Stimulated activated CD4-positive, alpha-beta T cell treated with anti-CD3 and anti-CD28 coated beads, Interleukin-2, amount 100 ng/mL, for 24 hours (primary cell): ENCODE measurements around the gene NFYC.
"Not testable (repeated sequence)": the region's sequence is repeated elsewhere in the genome, so short reads cannot be mapped to it uniquely, and the experiment has no call there.

Experiments used
- DNase-seq, 2 donors: peaks; one replicate each; pipeline ENCODE4 v3.0.0-alpha.2; 2020

Gene NFYC

DNA sequence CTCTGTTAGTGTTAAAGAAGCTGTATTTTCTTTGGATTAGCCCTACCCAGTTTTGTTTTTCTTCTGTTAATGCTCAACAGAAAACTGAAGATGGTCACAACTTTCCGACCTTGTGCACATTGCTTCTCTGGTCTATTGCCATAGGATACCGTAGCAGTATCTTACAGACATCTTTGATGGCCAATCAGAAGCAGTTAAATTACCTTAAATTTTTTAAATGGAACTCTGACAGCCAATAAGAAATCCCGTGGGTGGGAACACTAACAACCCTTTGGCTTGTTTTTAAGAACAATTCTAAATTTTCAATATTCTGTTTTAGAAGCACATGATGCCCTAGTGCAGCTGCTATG is 17.2 kb downstream of the NFYC start:
- DNase-seq = no peak

DNA sequence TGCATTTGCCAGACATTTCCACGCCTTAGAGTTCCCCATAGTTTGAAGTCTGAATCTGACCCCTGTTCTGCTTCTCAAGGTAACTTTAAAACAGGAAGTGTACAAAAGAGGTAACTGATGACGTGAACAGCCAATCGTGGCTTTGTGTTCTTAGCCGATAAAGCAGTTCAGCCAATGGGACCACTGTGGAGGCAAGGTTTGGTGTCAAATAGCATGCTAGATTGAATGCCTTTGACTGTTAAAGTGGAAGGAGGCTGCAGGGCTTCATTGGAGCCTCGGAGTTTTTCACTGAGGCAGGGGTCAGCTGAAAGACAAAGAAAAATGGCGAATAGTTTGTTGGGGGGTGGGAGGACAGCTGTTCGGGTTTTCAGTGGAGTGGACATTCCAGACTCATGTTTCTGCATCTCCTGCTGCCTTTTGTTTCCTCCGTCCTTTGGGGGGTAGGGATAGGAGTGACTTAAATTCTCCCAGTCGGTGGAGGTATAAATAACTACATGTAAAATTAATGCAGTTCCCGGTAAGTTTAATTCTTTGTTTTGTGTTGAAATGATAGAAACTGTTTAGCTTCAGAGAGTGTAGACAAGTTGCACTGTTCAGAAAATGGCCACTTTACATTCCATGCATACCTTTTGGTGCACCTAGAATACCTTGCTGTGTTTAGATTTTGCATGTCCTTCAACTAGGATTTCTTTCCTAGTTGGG is 17.7 kb downstream of the NFYC start:
- DNase-seq = peak; percentile 42 to 64

DNA sequence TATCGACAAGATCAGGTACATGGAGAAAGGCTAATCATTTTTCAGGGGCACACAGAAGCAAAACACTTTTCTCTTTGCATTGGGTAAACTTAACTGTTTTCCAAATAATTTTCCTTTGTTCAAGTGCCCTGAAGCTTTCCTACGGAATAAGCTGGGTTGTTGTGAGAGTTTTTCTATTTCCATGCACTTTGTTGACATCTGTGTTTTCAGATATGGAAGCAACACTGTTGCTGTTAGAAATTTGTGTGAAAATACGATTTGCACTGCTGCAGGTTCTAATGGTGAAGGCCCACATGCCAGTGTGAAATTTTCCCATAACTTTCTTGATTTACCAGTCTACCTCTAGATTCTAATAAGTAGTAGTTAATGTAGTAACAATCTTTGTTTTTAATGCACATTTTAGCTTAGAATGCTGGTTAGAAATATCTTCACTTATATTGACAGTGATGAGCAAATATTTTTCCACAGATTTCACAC is 18.3 kb downstream of the NFYC start:
- DNase-seq = no peak

DNA sequence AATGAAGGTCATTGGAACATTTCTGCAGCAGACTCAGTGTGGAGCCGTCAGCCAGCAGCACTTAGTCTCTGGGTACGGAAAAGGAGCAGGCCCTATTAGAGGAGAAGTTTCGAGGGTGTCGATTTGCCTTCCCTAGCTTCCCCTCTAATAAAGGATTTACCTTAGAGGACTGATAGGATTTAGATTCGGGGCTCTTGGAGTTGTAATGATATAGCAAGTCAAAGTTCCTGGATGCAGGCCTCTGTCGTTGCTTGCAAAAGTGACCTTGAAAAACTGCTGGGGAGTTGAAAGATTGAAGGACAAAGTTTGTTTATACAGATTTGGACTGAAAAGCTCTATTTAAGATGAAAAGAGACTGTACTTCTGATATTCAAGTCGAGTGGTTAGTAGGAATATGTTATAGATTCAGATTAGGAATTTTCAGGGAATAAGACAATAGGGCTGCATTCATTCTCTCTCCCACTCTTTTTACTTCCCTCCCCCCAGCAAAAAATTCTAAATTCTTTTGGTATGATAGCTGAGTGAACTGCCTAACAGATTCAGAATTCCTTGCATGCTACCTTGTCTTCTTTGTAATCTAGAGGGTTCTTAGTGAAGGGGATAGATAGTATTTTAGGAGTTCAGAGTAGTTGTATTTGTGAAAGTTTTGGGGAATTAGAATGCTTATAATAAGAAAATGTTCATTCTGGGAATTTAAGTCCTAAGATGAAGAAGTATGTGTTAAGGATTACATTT is 19.2 kb downstream of the NFYC start:
- DNase-seq = no peak

DNA sequence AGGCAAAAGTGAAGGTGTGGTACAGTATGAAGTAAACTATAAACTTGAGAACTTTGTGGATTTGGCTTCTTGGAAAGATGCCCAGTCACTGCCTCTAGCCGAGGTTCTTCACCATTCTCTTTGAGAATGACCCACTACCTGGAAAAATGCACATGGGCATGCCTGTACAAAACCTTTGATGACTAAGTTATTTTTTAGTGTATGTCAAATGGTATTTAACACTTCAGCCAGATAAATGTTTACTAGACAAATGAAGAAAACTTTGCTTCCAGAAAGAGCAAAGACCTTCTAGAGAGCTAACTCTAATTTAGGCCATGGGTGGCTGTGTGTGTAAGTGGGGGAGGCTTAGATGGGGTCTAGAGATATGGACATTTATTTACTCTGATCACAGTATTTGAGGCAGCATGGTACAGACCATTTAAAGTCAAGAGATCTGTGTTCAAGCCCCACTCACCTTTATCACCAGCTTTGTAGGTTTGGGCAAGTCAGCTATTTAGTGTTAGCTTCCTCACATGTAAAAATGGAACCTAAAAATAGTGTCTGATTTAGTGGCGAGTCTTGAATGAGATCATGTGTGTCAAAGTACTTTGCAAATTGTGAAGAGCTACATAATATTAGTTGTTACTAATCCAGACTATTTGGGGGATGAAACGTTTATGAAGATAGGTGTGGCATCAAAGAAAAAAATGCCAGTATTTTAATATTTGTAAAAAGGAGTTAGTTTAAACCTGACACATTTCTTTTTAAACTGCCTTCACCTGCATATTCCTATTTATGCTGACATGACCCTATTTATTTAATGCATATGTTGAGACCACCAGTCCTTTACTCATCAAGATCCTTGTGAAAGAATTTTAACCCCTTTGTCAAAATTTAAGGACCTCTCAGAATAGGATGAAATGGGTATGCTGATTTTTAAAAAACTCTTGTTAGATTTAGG is 20.2 kb downstream of the NFYC start:
- DNase-seq = no peak

DNA sequence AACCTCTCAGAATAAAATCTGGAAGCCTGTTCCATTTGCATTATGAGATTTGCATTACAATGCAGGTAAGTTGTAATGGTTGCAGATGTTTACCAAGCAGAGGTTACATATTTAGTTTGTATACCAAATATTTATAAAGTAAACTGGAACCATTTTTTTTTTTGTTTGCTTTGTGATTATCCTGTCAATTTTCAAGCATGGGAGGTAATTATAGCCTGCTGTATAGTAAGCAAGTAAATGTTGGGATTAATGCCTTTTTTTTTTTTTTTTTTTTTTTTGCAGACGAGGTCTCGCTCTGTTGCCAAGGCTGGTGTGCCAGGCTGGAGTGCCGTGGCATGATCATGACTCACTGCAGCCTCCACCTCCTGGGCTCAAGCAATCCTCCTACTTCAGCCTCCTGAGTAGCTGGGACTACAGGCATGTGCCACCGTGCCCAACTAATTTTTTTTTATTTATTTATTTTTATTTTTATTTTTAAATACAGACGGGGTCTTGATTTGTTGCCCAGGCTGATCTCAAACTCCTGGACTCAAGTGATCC is 21.0 kb downstream of the NFYC start:
- no peak for DNase-seq

DNA sequence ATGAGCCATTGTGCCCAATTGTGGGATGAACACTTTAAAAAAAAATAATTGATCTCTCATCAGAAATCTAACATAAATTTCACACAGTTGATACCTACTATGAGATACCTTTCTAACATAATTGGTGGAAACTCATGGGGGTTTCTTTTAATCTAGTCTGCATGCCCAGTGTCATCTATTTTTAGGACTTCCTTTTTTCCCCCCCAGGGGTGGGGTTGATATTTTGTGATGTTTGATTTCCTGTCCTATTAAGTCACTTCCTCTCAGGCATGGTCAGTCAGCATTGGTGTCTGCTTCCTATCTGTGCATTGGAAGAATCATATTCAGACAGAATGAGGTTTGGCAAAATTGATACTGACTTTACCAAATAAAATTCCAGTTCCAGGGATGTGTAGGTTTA is 21.5 kb downstream of the NFYC start:
- no peak for DNase-seq

DNA sequence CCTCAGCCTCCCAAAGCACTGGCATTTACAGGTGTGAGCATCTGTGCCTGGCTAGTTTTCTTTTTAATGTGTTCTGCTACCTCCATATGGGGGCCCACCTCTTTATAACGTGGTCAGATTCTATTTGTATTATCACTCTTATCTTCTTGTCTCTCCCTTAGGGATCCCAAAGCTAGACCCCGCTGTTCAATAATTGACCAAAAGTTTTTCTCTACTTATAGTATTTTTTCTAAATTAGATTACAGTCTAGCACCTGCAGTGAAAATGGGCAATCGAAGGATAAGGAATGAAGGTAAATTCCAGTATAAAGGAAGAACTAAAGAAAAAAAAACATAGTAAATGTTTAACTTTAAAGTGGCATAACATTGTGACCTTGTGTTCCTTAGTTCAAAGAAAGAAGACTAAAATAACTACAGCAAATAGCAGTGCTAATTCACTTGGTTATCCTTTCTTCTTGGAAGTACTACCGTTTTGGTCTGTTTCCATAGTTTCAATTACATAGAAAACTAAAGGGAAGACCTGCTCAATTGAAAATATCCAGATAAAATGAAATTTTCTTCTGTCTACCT is 24.1 kb downstream of the NFYC start:
- no peak for DNase-seq

DNA sequence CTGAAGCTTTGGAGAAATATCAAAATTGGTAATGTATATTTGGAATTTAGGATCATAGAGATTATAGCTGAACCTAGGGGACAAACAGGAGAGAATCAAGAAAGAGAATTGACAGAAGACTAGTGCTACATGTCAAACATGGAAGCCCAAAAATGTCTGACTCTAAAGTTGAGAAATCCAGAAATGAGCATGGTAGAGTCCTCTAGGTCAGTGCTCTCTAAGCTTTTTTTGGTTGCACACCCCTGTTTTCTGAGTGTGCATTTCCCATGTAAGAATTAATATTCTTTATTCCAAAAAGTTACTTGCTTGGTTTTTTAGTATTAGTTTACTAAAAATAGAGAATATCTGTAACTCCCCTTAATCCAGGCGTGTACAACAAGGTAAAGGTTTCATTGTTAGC is 25.6 kb downstream of the NFYC start:
- no peak for DNase-seq

DNA sequence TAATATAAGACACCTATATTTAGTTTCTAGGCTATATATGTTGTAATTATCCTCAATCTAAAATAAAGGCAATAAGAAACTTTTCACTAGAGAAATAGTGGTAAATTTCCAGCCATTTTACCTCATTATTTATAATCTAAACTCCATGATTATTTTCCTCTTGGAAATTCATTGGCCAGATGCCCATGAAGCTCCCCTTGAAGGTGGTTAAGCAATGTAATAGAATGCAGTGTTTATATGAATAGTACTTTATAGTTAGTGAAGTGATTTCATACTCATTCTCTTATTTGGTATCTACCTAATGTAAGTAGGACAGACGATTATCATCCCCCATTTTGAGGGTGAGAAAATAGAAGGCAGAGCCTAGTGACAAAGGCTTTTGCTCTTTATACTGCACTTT is 26.5 kb downstream of the NFYC start:
- no peak for DNase-seq

DNA sequence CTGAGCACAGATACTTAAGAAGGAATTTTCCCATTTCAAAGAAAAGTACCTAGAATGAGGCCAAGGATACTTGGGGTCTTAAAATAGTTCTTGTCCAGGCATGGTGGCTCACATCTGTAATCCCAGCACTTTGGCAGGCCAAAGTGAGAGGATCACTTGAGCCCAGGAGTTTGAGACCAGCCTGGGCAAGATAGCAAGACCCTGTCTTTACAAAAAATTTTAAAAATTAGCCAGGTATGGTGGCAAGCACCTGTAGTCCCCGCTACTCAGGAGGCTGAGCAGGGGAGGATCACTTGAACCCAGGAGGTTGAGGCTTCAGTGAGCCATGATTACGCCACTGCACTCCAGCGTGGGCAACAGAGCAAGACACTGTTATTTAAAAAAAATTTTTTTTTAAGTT is 29.0 kb downstream of the NFYC start:
- DNase-seq = no peak

DNA sequence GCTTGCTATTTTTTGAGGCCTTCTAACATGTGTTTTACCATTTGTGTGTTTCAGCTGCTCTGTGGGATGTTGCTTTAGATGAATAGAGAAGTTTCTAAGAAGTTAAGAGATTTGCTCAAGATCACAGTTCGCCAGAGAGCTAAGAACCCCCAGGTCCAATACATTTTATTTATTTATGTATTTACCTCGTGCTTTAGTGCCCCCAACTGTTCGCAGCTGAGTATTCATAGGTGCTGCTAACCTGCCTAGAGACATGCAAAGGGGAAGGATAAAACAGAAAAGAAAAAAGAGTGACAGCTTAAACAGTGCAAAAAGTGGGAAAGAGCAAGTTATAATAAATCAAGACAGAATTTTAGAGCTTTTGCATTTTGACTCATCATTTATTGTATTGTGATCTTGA is 31.1 kb downstream of the NFYC start:
- no peak for DNase-seq

DNA sequence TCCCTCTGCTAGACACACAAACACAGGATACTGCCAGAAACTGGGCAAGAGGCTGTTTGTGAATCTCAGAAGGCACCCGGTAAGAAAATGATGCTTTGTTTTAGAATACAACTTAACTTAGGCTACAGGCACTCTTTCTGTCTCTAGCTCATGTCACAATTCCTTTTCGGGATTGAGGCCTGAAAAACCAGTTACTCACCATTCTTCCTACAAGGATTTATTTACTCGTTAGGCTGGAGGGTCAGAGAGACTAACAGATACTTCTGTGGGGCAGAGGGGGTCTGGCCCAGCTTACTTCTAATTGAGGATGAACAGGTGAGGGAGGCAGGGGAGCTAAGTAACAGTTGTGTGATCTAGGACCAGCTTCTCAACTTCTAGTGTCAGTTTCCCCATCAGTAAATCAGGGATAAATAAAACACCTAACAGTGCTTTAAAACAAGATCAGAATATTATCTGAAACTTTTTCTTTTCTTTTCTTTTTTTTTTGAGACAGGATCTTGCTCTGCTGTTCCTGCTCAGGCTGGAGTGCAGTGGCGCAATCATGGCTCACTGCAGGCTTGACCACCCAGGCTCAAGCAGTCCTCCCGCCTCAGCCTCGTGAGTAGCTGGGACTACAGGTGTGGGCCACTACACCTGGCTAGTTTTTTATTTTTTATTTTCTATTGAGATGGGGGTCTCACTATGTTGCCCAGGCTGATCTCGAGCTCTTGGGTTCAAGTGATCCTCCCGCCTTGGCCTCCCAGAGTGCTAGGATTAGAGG is 31.9 kb downstream of the NFYC start:
- no peak for DNase-seq

DNA sequence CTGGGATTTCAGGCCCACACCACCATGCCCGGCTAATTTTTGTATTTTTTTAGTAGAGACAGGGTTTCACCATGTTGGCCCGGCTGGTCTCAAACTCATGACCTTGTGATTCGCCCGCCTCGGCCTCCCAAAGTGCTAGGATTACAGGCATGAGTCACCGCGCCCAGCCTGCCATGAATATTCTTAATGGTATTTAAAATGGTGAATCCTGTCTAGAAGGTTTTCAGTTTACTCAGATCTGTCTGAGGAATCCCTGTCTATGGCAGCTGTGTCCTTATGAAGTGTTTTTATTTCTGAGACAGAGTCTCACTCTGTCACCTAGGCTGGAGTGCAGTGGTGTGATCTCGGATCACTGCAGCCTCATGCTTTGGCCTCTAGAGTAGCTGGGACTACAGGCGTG is 36.2 kb downstream of the NFYC start:
- peak in 1 of 2 donors; percentile 4 for DNase-seq

DNA sequence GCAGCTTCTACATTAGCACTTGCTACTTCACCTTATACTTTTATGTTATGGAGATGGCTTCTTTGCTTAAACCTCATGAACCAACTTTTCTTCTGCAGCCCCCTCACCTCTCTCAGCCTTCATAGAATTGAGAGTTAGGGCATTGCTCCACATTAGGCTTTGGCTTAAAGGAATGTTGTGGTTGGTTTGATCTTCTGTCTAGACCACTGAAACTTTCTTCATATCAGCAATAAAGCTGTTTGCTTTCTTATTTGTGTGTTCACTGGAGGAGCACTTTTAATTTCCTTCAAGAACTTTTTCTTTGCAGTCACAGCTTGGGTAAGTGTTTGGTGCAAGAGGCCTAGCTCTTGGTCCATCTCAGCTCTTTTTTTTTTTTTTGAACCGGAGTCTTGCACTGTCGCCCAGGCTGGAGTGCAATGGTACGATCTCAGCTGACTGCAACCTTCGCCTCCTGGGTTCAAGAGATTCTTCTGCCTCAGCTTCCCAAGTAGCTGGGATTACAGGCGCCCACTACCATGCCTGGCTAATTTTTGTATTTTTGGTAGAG is 37.9 kb downstream of the NFYC start:
- not testable (repeated sequence) for DNase-seq

DNA sequence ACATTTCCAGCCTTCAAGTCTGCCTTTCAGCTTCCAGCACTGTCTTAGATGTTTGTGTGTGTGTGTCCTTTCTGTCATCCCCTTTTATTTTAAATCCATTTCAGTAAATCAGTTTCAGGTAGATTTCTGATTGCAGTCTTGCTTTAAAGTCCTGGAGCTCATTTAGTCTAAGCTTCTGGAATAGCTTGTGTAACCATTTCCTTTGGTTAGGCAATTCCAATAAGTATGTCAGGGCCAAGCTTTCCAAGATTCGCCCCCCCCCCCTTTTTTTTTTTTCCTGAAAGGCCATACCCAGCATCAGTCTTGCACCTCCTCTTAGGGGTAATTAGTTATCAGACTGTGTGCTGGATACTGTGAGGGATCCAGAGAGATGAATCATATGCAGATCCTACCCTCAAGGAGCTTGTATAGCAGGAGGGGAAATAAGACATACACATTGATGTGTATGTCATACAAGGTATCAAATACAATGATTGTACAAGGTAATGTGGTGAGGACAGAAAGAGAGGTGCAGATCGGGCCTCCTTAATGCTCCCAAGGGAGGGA is 41.3 kb downstream of the NFYC start:
- no peak for DNase-seq

DNA sequence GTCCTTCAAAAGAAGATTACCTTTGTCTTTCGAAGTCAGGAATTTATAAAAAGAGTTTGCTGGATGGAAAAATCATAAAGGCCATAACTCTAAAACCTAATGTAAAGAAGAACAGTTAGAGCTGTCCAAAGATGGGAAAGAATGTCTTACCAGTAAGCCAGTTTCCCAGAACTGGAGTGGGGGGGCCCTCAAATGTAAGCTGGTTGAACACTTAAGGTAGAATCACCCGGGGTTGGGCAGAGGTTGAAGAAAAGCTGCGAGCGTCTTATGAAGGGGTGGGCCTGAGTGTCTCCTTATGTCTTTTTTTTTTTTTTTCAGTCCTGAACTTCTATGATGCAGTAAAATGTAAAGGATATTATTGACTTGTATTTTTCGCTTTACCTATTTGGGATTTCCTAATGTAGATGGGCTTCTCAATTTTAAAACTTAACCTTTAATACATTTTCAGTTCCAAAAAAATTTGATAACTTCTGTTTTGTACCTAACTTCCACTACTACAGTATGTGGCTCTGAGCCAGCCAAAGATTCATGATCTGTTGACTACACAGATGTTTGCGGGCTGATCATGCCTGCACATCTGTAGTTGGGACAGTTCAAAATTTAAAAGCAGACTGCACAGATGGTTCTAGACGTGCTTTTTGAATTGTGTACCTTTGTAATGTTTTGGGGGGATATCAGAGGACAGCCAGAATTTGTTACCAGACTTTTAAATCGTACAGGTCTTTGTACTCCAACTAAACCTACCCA is 43.6 kb downstream of the NFYC start:
- no peak for DNase-seq

DNA sequence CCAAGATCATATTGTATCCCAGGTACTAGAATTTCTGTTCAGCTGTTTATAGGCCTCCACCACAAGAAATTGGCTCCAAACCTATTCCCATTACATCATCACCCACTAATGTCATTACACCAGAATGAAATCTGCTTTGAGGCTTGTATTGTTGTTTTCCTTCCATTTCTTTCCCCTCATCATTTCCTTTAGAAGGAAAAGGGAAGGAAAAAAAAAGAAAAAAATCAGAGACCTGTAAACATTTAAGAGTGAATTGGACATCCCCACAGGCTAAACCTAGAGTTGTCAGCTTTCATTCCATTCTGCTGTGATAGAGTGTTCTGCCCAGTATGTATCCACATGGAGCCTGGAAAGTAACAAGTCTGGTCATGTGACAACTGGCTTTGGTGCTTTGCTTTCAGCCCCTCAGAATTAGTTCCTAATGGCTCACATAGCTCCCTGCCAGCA is 44.6 kb downstream of the NFYC start:
- DNase-seq = no peak

DNA sequence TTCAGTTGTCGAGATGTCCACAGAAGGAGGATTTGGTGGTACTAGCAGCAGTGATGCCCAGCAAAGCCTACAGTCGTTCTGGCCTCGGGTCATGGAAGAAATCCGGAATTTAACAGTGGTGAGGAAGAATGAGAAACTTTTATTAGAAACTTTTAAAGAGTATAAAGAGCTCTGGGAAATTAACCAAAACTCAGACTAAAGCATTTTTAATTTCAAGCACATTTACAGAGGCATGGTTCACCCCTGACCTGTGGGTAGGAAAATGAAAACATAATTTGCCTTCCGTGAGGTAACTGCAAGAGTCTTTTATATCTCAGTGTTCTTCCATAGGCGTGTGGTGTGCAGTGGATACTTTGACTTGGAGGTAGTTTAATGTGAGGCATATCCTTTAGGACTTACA is 47.3 kb downstream of the NFYC start:
- no peak for DNase-seq

DNA sequence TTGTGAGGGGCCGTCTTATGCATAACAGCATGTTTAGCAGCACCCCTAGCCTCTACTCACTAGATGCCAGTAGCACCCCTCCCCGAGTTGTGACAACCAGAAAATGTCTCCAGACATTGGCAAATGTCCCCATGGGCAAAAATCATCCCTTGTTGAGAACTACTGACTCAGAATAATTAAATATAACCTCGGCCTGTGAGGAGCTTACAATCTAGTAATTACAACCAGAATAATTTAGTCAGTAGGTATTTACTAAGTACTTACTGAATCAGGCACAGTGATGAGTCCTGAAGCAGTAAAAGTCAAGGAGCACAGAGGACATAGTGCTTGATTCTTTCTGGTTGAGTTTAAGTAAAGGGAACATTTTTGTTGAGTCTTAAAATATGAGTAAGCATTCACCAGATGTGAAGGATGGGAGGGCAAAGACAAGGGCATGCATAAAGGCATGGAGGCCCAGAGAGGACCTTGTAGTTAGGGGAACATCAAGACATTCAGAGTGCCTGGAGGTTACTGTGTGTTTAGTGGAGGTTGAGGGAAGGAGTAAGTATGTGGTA is 48.0 kb downstream of the NFYC start:
- DNase-seq = no peak
